Fibroblast of lung (primary cell): ENCODE measurements around the gene BCL7C. TPM values are rescaled to one million over a fixed set of nuclear protein-coding genes. Genes with fewer than 3 reads are reported as not detected.

Experiments
- DNase-seq, 2 donors: peaks; one replicate each; pipeline versions ENCODE4 v3.0.0 to v3.0.0-alpha.2; 2010; ENCODE audit warnings: low read depth in 2 of 2
- H2AFZ ChIP-seq: 2 replicates; pipeline ENCODE4 v1.5.1; 2012; ENCODE audit warnings: low read length, control low read depth, inconsistent platforms
- H3K27ac ChIP-seq: 2 replicates; pipeline ENCODE4 v1.5.1; 2011; ENCODE audit warnings: low read length, control low read depth; ENCODE audit not compliant: insufficient read depth
- H3K27me3 ChIP-seq: 2 replicates; pipeline ENCODE4 v1.5.1; 2011; ENCODE audit warnings: mild to moderate bottlenecking, low read length; ENCODE audit not compliant: control insufficient read depth, insufficient read depth
- H3K36me3 ChIP-seq: 2 replicates; pipeline ENCODE4 v1.5.1; 2011; ENCODE audit warnings: low read length; ENCODE audit not compliant: control insufficient read depth, insufficient read depth
- H3K4me1 ChIP-seq: 2 replicates; pipeline ENCODE4 v1.5.1; 2011; ENCODE audit warnings: low read length; ENCODE audit not compliant: control insufficient read depth, insufficient read depth; ENCODE audit errors: extremely low read depth
- H3K4me2 ChIP-seq: 2 replicates; pipeline ENCODE4 v1.5.1; 2011; ENCODE audit warnings: low read length, control low read depth; ENCODE audit not compliant: insufficient read depth; ENCODE audit errors: extremely low read depth
- H3K4me3 ChIP-seq, 4 experiments: fragments of 200-600 bp in 1 of 4; sonication (generic) in 1 of 4; replicated peaks in 1 of 4; 2 replicates each; pipeline ENCODE4 v1.5.1; 2011 to 2016; ENCODE audit warnings: low read length in 4 of 4, low read depth in 3 of 4, mild to moderate bottlenecking in 3 of 4, control low read depth in 2 of 4, inconsistent platforms in 1 of 4, mixed read lengths in 1 of 4; ENCODE audit not compliant: insufficient read depth in 1 of 4; ENCODE audit errors: control extremely low read depth in 1 of 4
- H3K79me2 ChIP-seq: 2 replicates; pipeline ENCODE4 v1.5.1; 2012; ENCODE audit warnings: mild to moderate bottlenecking, low read length, inconsistent platforms; ENCODE audit not compliant: control insufficient read depth, insufficient read depth
- H3K9ac ChIP-seq: 2 replicates; pipeline ENCODE4 v1.5.1; 2011; ENCODE audit warnings: mild to moderate bottlenecking, low read length, control low read depth; ENCODE audit not compliant: insufficient read depth
- H3K9me3 ChIP-seq: 2 replicates; pipeline ENCODE4 v1.5.1; 2012; ENCODE audit warnings: low read depth, low read length; ENCODE audit not compliant: control insufficient read depth, insufficient read depth
- H4K20me1 ChIP-seq: 2 replicates; pipeline ENCODE4 v1.5.1; 2011; ENCODE audit warnings: low read length; ENCODE audit not compliant: control insufficient read depth, insufficient read depth; ENCODE audit errors: extremely low read depth
- CTCF ChIP-seq, 2 donors: IDR thresholded peaks in 1 of 2; conservative IDR thresholded peaks in 1 of 2; 1 replicate in 1 of 2; 2 replicates in 1 of 2; pipeline ENCODE4 v1.5.1; 2011 to 2012; ENCODE audit warnings: low read length in 2 of 2, control low read depth in 1 of 2, inconsistent platforms in 1 of 2, low read depth in 1 of 2, mild to moderate bottlenecking in 1 of 2
- EZH2 ChIP-seq: IDR thresholded peaks from 2 replicates; pipeline ENCODE4 v1.5.1; 2012; ENCODE audit warnings: low read length, control low read depth, mild to moderate bottlenecking; ENCODE audit errors: missing control alignments
- polyA plus RNA-seq, 2 donors: library from polyadenylated mRNA; depleted of rRNA in 1 of 2; stranded (reverse) in 1 of 2; unstranded in 1 of 2; fragments of >200 nt; gene quantifications; 2 replicates each; pipeline ENCODE4 v1.2.1, GENCODE V29; 2011 to 2012; ENCODE audit warnings: missing spikeins in 1 of 2
- total RNA-seq: library from RNA; depleted of rRNA; stranded (reverse); fragments of >200 nt; gene quantifications from 2 replicates; pipeline ENCODE4 v1.2.1, GENCODE V29; 2014

BCL7C gene
- total and polyA plus RNA-seq, 2 donors (not counting 1 experiment from before 2014, with no cell fraction given), result 25.6 to 28.2 TPM

GRCh38 chr16:30930160-30930571, 36.3 kb upstream of the BCL7C start:
- no peaks in the 10 kb centered on the region for H4K20me1 ChIP-seq
- H3K9ac ChIP-seq, result no peak overlapping the region
- no peaks in the 10 kb centered on the region for H3K9me3 ChIP-seq
- no peaks in the 10 kb centered on the region for H3K4me1 ChIP-seq
- no peak overlapping the region for H3K4me3 ChIP-seq
- peaks cover 13% of the 10 kb centered on the region for H3K36me3 ChIP-seq
- H3K79me2 ChIP-seq, result no peaks in the 10 kb centered on the region
- DNase-seq, result no peak
- TF ChIP-seq EZH2 (no peak), CTCF (conservative IDR thresholded peaks at IDR 0.05 in 1 of 2, IDR thresholded peaks at IDR 0.05 in 1 of 2; ENCODE audit: low read depth in 1 of 2, low read length in 2 of 2) (no peak)
- H3K27ac ChIP-seq, result no peak overlapping the region
- no peak overlapping the region for H2AFZ ChIP-seq
- H3K27me3 ChIP-seq, result no peaks in the 10 kb centered on the region
- H3K4me2 ChIP-seq, result no peak overlapping the region

GRCh38 chr16:30929167-30929566, 35.3 kb upstream of the BCL7C start:
- no peak overlapping the region for H3K27ac ChIP-seq
- H4K20me1 ChIP-seq, result no peaks in the 10 kb centered on the region
- no peaks in the 10 kb centered on the region for H3K27me3 ChIP-seq
- H2AFZ ChIP-seq, result no peak overlapping the region
- no peak overlapping the region for H3K4me3 ChIP-seq
- no peak overlapping the region for H3K9ac ChIP-seq
- H3K4me2 ChIP-seq, result no peak overlapping the region
- no peaks in the 10 kb centered on the region for H3K79me2 ChIP-seq
- H3K36me3 ChIP-seq, result peaks cover 12% of the 10 kb centered on the region
- no peaks in the 10 kb centered on the region for H3K9me3 ChIP-seq
- TF ChIP-seq CTCF (conservative IDR thresholded peaks at IDR 0.05 in 1 of 2, IDR thresholded peaks at IDR 0.05 in 1 of 2; ENCODE audit: low read depth in 1 of 2, low read length in 2 of 2) (no peak), EZH2 (no peak)
- no peaks in the 10 kb centered on the region for H3K4me1 ChIP-seq
- DNase-seq, result no peak

DNA sequence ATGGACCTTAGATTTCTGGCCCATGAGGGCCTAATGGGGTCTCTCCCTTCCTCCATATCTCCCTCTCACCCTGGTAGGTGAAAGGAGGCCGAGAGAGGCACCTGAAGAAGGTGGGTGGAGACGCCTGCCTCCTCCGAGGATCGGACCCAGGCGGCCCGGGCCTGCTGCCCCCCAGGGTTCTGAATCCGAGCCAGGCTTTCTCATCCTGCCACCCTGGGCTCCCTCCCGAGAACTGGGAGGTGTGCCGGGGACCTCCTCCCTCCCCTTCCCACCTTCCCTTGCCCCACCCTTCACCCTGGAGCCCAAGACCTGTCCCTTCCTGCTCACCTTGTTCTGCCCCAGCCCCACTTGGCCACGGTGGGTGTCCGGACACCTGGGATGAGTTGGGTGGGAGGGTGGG, 34.5 kb upstream of the BCL7C start:
- Histone ChIP-seq H3K4me2 (no peak overlapping the region), H3K27me3 (no peaks in the 10 kb centered on the region), H2AFZ (no peak overlapping the region), H4K20me1 (no peaks in the 10 kb centered on the region), H3K9me3 (no peaks in the 10 kb centered on the region), H3K79me2 (no peaks in the 10 kb centered on the region), H3K4me3 (no peak overlapping the region), H3K36me3 (peaks cover 12% of the 10 kb centered on the region), H3K27ac (no peak overlapping the region), H3K9ac (no peak overlapping the region), H3K4me1 (no peaks in the 10 kb centered on the region)
- no peak for TF ChIP-seq CTCF (conservative IDR thresholded peaks at IDR 0.05 in 1 of 2, IDR thresholded peaks at IDR 0.05 in 1 of 2; ENCODE audit: low read depth in 1 of 2, low read length in 2 of 2)
- no peak for TF ChIP-seq EZH2
- no peak for DNase-seq
